GM21515 (cell line): ENCODE measurements around the gene DROSHA.

ENCODE experiments used
- ATAC-seq: cut with Tn5 transposase; IDR thresholded peaks from one replicate; pipeline ENCODE4 v1.9.1; 2021; ENCODE audit not compliant: unreplicated experiment

Gene DROSHA

DNA sequence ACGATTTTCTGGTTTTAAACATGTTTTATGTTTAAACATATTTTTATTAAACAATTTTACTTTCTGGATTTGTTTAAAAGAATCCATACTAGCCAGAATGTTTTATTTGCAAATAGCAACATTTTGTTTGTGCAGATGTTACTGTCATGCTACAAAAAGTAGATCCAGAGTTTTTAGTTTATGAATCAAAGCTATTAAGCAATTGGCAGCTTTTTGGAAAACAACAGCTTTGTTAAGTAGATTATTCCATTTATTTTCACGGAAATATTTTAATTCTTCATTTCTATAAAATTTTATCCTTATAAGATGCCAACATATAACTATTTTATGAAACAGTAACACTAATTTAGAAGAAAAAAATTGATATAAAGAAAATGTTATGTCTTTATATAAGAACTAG is 60.9 kb downstream of the DROSHA start:
- no peak for ATAC-seq

GRCh38 chr5:31470608-31471007 is 61.3 kb downstream of the DROSHA start:
- no peak for ATAC-seq

DNA sequence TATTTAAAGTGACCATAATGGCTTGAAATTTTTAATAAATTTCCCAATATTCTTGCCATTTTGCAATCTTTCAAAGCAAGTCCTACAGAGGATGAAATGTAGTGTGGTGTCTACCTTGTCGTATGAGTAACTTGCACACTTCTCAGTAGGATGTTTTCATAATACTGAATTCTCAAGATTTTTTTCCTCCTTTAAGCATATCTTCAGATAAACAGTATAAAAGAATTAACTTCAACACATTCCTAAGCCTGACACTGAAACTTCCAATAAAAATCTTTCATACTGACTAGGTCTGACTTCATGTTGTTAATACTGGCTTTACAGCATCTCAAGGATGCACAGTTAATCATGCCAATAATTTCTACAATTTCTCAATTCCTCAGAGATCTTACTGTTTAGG is 62.0 kb downstream of the DROSHA start:
- ATAC-seq, result no peak

DNA sequence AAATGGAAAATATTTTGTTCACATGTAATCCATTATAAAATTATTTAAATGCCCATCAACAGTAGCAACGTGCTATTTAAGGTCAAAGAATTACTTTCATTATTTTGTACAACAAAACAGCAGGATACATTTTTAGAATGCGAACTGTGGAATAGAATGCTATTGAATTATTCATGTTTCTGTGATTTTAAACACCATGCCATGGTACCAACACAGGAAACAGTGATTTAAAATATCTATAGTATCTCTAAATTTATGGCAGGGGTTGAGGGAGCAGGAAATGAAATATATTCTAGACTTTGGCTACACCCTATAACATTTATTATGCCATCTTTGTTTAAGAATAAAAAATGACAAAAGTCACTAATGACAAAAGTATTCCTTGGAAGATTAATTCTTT is 62.4 kb downstream of the DROSHA start:
- no peak for ATAC-seq

- no peak for ATAC-seq
Measured at GRCh38 chr5:31465291-31465690, 66.6 kb downstream of the DROSHA start.

DNA sequence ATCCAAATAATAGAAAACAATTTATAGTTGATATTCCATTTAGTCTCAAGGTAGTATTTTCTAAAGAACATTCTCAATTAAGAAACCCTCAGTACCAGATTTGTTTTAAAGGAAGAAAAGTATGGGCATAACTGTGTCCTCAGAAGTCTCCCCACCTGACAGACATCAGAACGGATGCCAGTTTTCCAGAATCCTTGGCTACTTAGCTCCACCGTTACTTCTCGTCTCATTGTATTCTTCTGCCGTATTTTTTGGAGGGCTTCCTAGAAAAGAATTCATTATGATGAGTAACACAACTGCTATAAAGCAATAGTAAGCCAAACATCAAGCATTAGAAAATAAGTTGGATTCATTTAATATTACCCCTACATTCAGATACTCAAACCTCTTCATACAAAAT is 67.8 kb downstream of the DROSHA start:
- ATAC-seq, result no peak

DNA sequence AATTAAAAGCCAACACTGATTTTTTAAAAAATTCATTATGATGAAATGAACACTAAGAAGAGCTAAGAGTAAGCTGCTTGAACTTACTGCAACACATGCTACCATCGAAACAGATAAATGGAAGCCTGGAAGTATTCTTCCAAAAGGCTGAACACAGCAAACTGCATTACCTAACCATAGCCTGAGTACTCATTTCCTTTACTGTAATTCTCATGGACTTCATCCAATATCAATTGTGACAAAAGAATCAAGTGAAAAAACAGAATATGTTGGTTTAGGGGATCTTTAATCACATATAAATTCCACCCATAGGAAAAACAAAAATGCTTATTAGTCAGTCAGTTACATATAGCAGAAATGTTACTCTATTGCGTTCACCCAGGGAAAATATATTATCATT is 68.5 kb downstream of the DROSHA start:
- no peak for ATAC-seq

GRCh38 chr5:31459594-31459993 is 72.3 kb downstream of the DROSHA start:
- no peak for ATAC-seq

GRCh38 chr5:31455172-31455571 is 76.7 kb downstream of the DROSHA start:
- no peak for ATAC-seq

GRCh38 chr5:31453522-31453921 is 78.4 kb downstream of the DROSHA start:
- ATAC-seq, result no peak

DNA sequence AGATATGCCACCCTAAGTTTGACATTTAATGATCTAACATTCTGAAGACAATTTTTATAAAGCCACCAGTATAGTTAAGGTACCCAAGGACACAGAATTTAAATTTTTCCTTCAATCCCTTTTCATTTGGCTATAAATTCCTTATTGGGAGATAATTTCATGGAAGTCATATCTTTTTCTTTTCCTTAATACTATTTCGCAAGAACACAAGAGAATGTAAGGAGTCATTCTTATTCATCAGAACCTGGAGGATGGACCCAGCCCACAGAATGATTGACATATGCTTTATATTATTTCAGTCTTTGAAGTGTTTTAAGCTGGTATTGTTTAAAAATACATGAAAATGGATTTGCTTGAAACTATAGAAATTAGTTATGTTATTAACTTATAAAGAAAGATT is 79.6 kb downstream of the DROSHA start:
- no peak for ATAC-seq

DNA sequence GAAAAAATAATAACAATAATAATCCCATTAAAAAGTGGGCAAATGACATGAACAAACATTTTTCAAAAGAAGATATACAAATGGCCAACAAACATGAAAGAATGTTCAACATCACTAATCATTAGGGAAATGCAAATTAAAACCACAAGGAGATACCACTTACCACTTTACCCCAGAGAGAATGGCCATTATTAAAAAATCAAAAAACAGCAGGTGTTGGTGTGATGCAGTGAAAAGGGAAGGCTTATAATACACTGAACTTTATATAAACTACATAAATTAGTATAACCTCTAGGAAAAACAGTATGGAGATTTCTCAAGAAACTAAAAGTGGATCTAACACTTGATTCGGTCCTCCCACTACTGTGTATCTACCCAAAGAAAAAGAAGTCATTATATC is 81.9 kb downstream of the DROSHA start:
- no peak for ATAC-seq

GRCh38 chr5:31449174-31449573 is 82.7 kb downstream of the DROSHA start:
- no peak for ATAC-seq

- no peak for ATAC-seq
Measured at GRCh38 chr5:31445041-31445600, 86.8 kb downstream of the DROSHA start.

GRCh38 chr5:31443572-31443971 is 88.3 kb downstream of the DROSHA start:
- ATAC-seq, result no peak

DNA sequence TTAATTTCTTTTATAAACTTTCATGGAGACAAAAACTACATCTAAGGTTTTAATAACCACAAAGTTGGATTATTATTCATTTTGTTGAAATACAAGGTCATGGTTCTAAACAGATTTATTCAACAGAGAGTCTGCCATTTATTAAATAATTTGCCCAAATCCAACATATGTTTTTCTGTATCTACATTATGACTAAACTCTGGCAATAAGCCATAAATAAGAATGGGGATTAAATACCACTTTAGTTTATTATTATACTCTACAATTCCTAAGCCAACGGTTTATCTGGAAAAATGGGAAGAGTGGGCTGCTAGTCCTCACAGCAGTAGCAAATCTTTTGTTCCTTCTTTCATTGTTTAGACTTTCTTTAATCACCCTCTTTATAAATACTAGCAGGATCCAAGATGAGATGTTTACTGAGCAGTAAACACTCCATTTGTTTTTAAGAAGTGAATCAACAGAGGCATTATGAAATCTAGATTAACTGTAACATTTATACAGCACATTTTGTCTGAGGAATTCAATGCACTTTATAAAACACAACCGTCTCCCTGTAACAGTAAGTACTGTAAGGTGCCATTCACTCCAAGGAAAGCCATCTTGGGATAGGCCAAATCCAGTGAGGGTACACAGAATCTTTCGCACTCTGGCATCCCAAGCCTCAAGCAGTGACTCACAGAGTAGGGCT is 89.7 kb downstream of the DROSHA start:
- no peak for ATAC-seq

GRCh38 chr5:31436851-31437250 is 95.0 kb downstream of the DROSHA start:
- no peak for ATAC-seq

DNA sequence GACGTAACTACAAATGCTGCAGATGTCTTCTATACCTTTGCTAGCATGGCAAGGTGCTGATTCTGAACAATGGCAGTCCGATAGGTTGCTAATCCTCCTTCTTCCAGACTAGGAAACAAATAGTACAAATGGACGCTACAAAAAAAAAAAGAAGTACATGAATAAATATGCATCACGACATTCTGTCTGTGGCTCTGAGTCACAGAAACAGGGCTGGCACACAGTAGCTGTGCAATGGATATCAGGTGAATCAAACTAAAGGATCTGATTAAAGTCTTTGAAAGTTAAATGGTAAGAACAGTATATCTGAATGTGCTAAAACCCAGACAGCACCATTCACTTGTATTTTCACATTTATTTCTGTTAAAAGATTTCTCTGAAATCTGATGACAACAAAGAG is 96.2 kb downstream of the DROSHA start:
- no peak for ATAC-seq

- no peak for ATAC-seq
Measured at GRCh38 chr5:31434898-31435297, 97.0 kb downstream of the DROSHA start.

- no peak for ATAC-seq
Measured at GRCh38 chr5:31433229-31433628, 98.7 kb downstream of the DROSHA start.

- ATAC-seq, result no peak
Measured at GRCh38 chr5:31427724-31428309, 104.1 kb downstream of the DROSHA start.

DNA sequence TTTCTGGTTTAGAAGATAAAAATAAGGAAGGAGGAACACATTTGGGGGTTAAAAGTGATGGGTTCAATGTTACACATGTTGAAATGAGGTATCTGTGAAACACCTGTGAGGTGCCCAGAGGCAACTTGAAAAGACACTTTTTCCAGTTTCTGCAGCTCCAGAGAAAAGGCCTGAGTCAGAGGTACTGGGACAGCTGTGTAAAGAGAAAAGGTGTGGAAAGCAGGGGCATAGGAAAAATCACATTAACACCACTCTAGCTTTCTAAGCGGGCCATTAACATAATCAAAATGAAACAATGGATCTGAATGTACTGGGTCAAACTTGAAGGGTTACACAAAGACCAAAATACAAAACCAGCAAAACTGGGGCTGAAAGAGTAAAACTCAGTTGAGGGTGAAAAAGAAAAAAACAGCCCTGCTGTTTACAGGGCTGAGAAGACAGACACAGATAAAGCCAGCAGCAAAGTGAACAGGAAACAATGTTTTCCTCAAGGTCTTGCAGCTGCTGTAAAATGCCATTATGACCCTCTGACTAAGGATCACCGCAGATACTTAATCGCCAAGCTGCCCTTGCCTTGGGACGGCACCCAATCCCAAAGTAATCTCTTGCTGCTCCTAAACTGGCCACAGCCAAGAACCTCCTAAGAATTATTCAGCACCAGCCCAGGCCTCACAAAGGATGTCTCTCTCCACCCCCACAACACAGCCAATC is 104.7 kb downstream of the DROSHA start:
- no peak for ATAC-seq
